Right lung (tissue), 5 donors: ENCODE results near the gene LAMC1. TPM values are rescaled to one million over a fixed set of nuclear protein-coding genes. Genes with fewer than 3 reads are reported as not detected.

Experiments used
- DNase-seq, 2 donors: peaks; one replicate each; pipeline ENCODE4 v3.0.0-alpha.2; 2013
- polyA plus RNA-seq, 5 donors: library from polyadenylated mRNA; unstranded; fragments of 120-200 nt; gene quantifications; one replicate each; pipeline versions ENCODE4 v1.2.1 to v1.2.3, GENCODE V29; 2013; ENCODE audit warnings: inconsistent platforms in 1 of 5, low replicate concordance in 1 of 5; ENCODE audit not compliant: insufficient read length in 5 of 5, insufficient read depth in 1 of 5

Gene LAMC1
- polyA plus RNA-seq, 5 donors, result 228 to 378 (median 319) TPM

GRCh38 chr1:183077097-183077496 is 53.9 kb downstream of the LAMC1 start:
- no peak for DNase-seq

- no peak for DNase-seq
Measured at GRCh38 chr1:183079712-183080388, 56.6 kb downstream of the LAMC1 start.

GRCh38 chr1:183080406-183080805 is 57.2 kb downstream of the LAMC1 start:
- no peak for DNase-seq

GRCh38 chr1:183081402-183082120 is 58.3 kb downstream of the LAMC1 start:
- no peak for DNase-seq

GRCh38 chr1:183082650-183083049 is 59.4 kb downstream of the LAMC1 start:
- no peak for DNase-seq

- DNase-seq, result no peak
Measured at GRCh38 chr1:183087001-183087400, 63.8 kb downstream of the LAMC1 start.

- no peak for DNase-seq
Measured at GRCh38 chr1:183089025-183089639, 65.9 kb downstream of the LAMC1 start.

- DNase-seq, result peak; percentile 83
Measured at GRCh38 chr1:183090391-183091006, 67.3 kb downstream of the LAMC1 start.

GRCh38 chr1:183091181-183091580 is 68.0 kb downstream of the LAMC1 start:
- no peak for DNase-seq

- no peak for DNase-seq
Measured at GRCh38 chr1:183092350-183092749, 69.1 kb downstream of the LAMC1 start.

GRCh38 chr1:183093066-183093668 is 69.9 kb downstream of the LAMC1 start:
- DNase-seq, result no peak

- DNase-seq, result no peak
Measured at GRCh38 chr1:183093786-183094298, 70.6 kb downstream of the LAMC1 start.

- no peak for DNase-seq
Measured at GRCh38 chr1:183094351-183094750, 71.1 kb downstream of the LAMC1 start.

- DNase-seq, result no peak
Measured at GRCh38 chr1:183096351-183096750, 73.1 kb downstream of the LAMC1 start.

GRCh38 chr1:183096894-183097293 is 73.7 kb downstream of the LAMC1 start:
- peak; percentile 80 to 84 for DNase-seq

- DNase-seq, result peak in 1 of 2 donors; percentile 70
Measured at GRCh38 chr1:183097438-183098051, 74.3 kb downstream of the LAMC1 start.

- no peak for DNase-seq
Measured at GRCh38 chr1:183098317-183098716, 75.1 kb downstream of the LAMC1 start.

- no peak for DNase-seq
Measured at GRCh38 chr1:183100361-183100974, 77.2 kb downstream of the LAMC1 start.

GRCh38 chr1:183101081-183101480 is 77.9 kb downstream of the LAMC1 start:
- no peak for DNase-seq

GRCh38 chr1:183101841-183102276 is 78.6 kb downstream of the LAMC1 start:
- no peak for DNase-seq

- no peak for DNase-seq
Measured at GRCh38 chr1:183103147-183103546, 79.9 kb downstream of the LAMC1 start.
